Fibroblast of skin of right biceps (primary cell): ENCODE data around the gene ZSWIM5.
"Not testable (repeated sequence)": the region's sequence is repeated elsewhere in the genome, so short reads cannot be mapped to it uniquely, and the experiment has no call there.

Experiments
- DNase-seq: peaks from one replicate; pipeline ENCODE4 v3.0.0-alpha.2; 2013

Gene ZSWIM5

DNA sequence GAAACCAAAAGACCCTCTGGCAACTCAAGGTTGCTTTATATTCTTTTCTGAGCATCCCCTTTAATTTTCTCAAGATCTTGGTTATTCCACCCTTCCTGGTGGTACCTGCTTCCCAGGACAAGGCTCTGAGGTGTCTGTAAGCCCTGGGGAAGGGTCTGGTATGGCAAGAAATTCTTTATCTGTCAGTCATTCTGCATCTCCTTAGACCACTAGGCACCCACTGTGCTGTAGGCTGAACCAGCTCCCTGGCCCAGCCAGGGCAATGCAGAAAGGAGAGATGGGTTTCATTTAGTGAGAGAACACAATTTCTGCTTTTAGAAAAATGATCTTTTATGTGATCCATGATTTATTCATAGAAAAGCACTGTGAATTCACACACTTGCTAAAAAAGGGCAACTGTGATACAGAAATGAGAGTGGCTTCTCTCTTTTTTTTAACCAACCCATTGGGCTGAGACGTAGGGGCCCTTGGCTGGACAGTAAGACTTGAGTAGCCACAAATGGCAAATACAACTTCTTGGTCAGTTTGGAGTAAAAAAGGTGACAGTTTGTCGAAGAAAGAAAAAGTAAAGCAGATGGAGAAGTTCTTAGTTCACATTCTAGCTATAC lies 190.2 kb downstream of the ZSWIM5 start:
- no peak for DNase-seq

GRCh38 chr1:45015683-45016082 lies 190.7 kb downstream of the ZSWIM5 start:
- no peak for DNase-seq

- peak; percentile 73 for DNase-seq
Observed at GRCh38 chr1:45014321-45015028, 191.9 kb downstream of the ZSWIM5 start.

- no peak for DNase-seq
Observed at GRCh38 chr1:45013551-45014209, 192.7 kb downstream of the ZSWIM5 start.

GRCh38 chr1:45012639-45013278 lies 193.6 kb downstream of the ZSWIM5 start:
- peak; percentile 46 for DNase-seq

DNA sequence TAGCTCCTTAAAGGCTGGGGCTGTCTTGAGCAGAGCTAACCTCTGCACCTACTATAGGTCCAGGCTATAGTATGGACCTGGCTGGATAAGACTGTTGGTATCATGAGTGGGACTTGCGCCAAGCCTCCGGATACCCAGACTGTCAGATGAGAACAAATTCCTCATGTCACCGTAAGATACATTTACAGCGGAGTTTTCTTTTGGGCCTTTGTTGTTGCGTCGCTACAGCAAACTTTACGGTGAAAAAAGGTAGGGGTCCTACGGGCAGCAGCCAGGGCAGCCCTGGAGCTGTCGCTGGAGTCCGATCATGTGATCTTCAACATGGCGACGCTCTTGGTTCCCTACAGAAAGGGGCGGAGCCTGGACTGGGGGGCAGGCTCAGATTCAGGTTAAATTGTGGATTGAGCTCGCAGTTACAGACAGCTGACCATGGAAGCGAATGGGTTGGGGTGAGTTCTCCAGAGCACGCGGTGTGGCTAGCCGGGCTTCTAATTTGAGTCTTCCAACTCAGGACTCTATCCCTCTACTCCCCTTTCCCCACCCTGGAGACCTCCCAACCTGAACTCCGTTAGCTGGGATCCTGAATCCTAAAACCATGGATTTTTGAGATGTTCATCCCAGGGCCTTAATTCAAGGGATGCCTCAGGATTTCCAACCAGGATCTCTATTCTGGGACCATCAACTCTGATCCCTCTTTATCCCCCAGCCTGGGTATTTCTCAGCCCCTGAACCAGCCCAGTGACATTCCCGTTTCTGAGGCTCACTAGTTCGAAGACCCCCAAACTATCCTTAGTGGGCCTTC lies 194.4 kb downstream of the ZSWIM5 start, which contains the start of gene UROD:
Gene UROD, plus strand, starts transcription at position 418 of the 802 bp plus-strand sequence. Its CDS starts 12 bp downstream, at position 430.
- peak; percentile 96 for DNase-seq

DNA sequence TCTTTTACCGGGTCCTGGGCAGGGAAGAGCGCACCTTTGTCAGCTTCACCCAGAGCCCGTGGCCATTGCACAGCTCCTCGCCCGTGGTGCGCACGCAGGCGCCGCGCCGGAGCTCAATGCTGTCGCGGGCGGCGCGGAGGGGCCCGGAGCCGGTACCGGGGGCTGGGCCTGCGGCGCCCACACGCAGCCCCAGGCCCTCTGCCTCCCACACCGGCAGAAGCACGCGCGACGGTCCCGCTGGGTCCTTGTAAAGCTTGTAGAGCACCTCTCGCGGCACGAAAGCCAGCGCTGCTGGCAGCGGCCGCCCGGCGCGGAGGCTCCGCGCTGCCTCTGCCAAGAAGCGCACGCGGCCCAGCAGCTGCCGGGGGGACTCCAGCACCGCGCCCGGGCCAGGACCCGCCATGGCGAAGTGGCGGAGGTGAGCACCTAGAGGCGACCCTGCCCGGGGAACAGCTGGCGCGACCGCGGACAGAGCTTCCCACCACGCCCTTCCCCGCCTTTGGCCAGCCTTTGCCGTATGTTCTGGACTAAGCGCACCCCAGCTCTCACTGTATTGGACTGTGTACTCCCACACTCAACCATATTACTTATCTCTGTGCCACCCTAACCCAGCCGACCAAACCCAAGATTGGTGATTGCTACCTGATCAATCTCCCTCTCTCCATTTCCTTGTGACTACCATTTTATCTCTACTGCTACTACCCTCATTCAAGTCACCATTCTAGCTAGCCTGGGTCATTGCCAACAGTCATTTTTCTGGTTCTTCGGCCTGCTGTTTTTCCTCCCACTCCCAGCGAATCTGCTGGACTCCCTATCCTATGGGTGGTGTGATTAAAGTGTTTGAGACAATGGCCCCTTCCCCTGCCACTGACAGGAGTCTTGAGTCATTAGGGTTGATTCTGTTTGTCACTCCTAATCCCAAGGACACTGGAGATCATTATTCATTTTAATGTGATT lies 195.3 kb downstream of the ZSWIM5 start, which contains the start of gene HECTD3:
Gene HECTD3, minus strand, starts transcription at position 470 of the 957 bp plus-strand sequence. Its CDS starts 67 bp downstream, at position 403.
- peak; percentile 69 for DNase-seq

DNA sequence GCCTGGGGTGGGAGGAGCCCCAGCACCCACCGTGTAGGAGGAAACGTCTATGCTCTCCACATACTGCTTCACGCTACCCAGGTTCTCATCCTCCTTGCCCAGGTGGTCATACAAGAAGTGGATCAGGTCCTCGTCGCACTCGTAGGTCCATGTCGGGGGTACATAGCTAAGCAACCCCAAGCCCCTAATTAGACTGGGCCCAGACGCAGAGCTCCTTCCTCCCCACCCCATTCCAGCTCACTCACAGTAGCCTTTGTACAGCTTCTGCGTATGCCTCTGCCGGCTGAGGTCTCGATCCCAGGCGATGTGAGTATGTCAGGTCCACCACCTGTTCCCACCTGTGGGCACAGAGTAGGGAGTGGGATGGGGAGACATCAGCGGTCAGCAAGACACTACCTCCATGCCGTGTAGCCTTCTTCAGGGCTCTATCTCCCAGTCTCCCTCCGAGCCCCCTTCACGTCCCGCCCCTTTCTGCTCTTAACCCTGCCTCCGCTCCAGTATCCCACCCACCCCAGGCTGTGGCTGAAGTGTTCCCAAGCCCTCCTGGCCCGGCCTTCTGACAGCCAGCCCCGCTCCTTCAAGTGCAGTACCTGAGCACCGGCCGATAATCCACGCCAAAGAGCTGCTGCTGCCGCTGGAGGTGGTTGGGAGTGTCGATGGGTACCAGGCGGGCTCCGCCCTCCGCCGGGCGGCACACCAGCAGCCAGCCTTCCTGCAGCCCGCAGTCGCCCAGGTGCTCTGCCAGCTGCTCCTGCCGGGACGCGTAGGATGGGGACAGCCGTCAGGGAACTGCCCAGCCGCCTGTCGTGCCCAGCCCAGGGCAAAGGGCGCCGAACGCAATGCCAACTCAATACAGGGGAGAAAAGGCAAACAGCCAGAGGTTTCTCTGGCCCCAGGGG lies 196.2 kb downstream of the ZSWIM5 start:
- DNase-seq = no peak

DNA sequence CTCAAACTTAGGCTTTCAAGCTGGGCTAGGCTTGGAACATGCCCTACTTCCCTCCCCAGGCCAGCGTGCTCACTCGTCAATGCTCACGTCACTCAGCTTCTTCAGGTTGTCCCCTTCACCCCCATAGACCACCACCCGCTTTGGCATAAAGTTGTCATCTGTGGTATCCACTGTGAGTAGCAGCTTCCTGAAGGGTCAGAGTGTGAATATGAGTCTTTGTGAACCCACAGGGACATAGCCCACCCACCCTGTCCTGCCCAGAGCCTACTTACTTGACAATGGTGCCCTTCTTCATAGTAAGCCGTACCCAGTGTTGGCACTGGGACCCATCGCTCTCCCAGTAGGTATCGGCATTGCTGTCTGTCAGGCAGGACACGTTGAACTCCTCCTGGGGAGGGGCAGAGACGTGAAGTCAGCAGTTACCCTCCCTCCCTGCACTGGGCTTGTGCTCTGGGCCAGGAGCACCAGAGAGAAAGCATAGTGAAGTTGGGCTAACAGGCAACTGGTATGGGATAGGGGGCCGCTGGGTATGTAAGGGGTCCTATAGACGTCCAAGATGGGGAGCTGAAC lies 197.0 kb downstream of the ZSWIM5 start:
- no peak for DNase-seq

DNA sequence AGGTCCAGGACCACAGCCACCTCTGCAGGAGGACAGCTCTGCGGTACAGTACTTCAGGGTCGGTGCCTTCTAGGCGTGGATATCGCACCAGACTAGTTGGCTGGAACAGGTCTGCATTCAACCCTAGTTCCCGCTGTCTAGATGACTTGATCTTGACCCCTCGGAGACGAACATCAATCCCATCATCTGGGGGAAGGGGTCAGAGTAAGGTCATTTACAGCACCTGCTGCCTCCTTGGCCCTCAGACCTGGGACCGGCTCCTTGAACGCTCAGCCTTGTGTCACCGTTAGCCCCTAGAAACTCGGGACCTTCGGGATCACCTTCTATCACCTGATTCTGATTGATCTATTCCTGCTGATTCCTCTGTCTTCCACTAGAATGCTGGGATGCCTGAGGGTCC lies 197.9 kb downstream of the ZSWIM5 start:
- DNase-seq = no peak

DNA sequence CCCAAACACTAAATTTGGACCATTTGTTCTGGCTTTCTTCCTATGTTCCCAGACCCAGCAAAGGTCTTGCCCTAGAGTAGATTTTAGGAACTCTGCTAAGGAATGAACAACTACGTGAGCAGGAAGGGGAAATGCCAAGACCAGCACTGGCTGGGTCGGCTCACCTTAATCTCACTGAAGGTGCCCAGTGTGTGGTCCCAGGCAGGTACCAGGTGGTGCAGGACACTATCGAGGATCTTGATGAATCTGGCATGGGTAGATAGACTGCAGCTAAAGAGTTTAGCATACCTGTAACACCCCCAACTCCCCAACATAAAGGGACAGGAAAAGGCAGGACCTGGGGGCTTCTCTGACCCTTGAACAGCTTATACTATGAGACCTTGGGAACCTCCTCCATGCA lies 198.3 kb downstream of the ZSWIM5 start:
- no peak for DNase-seq

GRCh38 chr1:45007311-45007710 lies 199.1 kb downstream of the ZSWIM5 start:
- DNase-seq = no peak

DNA sequence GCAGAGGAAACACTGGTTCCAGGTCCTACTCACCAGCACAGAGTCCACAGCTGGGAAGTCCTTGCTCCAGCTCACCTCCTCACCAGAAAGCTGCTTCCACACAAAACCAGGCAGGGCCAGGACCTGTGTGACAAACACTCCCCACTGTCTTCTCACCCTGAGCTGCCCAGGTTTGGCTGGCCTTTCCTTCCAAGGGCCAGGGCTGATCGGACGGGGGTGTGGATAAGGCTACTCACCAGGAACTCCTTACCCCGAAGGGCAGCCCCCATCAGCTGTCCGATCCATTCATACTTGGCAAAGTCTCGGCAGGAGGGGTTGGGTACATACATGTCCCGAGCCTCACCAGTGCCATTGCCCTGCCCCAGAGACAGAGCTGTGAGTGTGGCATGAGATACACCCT lies 200.6 kb downstream of the ZSWIM5 start:
- DNase-seq = no peak

DNA sequence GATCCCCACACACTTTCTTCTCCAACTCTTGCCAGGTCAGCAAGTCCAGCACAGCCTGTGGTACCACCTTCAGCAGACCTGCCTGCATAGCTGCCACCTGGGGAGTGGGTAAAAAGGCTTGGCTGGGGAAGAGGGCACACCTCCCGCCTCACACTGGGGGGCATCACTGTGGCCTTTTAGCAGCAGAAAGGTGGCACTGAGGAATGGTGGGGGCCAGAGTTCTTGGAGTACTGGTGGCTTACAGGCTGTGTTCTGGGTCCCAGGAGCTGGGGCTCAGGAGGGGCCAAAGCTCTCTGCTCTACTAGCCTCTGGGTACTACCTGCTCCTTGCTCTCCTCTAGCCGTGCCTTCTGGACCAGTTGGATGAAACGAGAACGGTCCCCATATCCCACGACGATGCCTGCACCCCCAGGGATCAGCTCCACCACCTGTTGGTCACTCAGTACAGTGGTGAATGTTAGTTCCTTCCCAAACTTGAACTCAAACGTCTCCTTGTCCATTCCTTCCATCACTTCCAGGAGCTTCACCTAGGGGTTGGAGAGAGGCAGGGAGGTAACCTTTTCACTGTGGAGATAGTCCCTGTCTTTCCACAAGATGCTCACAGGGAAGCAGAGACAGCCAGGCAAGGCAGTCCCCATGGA lies 202.0 kb downstream of the ZSWIM5 start:
- DNase-seq = no peak

DNA sequence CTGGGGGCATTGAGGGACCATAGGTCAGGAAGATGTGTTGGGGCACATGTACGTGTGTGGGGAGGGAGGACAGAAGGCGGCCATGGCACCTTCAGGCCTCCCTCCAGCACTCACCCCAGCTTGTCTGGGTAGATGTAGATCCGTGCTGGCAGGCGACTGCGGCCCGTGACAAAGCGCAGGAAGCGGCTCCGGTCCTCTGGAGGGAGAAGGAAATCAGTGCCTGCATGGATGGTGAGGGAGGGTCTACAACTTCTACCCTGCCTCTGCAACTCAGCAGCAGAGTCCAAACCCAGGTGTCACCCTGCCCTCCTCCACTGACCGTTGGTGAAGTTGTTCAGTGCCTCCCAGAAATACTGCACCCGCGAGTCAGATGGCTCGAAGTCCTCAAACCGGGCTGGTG lies 202.7 kb downstream of the ZSWIM5 start:
- DNase-seq = no peak

- DNase-seq = no peak
Observed at GRCh38 chr1:45002650-45003645, 203.5 kb downstream of the ZSWIM5 start.

DNA sequence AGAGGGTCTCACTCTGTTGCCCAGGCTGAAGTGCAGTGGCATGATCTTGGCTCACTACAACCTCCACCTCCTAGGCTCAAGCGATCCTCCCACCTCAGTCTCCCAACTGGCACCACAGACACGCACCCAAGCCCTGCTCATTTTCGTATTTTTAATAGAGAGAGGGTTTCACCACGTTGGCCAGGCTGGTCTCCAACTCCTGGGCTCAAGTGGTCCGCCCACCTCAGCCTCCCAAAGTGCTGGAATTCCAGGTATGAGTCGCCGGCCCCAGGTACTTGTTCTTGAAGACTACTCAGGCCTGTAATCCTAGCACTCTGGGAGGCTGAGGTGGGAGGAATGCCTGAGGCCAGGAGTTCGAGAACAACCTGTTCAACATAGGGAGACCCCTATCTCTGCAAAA lies 204.8 kb downstream of the ZSWIM5 start:
- not testable (repeated sequence) for DNase-seq

DNA sequence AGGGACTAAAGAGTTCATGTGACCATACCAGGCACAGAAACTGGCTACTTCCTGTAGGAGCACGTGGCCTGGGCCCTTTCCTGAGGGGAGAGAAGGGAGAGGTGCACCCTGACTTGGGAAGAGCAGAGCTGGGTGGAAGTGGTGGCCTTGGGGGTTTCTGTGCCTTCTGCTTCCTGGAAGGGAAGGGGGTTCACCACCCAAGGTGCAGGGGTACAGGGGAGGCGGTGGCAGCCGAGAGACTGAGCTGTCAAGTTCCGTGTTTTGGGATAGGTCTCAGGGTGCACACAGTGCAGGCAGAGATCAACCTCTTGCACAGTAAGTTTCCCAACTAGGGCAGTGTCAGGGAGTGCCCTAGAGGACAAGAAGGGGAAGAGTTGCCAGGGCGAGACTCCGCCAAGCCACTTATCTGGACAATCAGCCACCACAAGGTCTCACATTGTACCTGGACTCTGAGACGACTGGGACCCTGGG lies 205.4 kb downstream of the ZSWIM5 start:
- no peak for DNase-seq
